ENCODE data around the gene HLA-DQB1.
"Not testable (repeated sequence)": the region's sequence is repeated elsewhere in the genome, so short reads cannot be mapped to it uniquely, and the experiment has no call there.

HLA-DQB1 gene

DNA sequence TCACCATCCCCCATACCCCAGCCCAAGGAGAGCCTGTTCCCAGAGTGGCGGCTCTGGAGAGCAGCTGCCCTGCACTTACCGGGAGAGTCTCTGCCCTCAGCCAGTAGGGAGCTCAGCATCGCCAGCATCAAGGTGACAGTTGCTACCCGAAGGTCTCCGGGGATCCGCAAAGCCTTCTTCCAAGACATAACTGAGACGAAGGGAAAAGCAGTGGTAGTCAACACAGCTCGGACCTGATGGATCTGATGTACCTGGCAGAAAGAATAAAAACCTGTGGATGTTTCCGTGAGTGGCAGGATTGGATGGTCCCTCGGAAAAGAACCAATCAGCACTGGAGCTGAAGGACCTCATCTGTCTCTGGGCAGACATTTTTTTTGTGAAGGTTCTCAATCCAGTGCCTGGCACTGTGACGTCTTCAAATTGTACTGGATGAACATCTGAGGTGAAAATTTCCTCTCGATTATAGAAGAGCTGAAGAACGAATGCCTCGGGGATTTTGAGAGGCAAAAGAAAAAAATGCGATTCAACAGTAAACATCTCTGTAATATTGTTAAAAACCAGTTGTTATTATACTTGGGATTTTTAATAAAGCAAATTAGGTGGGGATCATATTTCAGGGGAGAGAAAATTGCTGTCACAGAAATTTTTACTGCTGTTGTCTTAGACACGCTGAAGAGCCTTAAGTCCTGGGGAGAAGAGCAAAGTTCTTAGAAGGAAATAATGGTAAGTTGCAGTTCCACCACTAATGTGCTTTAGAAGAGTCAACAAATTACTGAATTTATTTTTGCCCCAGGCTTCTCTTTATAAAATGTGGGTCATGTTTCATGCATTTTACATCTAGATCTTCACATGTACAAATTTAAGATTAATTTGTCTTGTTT is at the start of gene HLA-DQB1:
TSS of gene HLA-DQB1 (minus strand) at position 238 of the 881 bp plus-strand sequence. CDS start at position 188, 50 bp downstream.
- TF ChIP-seq, protein P1, sequence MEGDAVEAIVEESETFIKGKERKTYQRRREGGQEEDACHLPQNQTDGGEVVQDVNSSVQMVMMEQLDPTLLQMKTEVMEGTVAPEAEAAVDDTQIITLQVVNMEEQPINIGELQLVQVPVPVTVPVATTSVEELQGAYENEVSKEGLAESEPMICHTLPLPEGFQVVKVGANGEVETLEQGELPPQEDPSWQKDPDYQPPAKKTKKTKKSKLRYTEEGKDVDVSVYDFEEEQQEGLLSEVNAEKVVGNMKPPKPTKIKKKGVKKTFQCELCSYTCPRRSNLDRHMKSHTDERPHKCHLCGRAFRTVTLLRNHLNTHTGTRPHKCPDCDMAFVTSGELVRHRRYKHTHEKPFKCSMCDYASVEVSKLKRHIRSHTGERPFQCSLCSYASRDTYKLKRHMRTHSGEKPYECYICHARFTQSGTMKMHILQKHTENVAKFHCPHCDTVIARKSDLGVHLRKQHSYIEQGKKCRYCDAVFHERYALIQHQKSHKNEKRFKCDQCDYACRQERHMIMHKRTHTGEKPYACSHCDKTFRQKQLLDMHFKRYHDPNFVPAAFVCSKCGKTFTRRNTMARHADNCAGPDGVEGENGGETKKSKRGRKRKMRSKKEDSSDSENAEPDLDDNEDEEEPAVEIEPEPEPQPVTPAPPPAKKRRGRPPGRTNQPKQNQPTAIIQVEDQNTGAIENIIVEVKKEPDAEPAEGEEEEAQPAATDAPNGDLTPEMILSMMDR (IDR thresholded peaks at IDR 0.05; ENCODE audit: borderline replicate concordance, control extremely low read depth, extremely low read depth, insufficient read depth, missing control alignments), result no peak
- in situ Hi-C loops (cut with MboI; ENCODE audit: low sequenced_read_pairs, unreplicated experiment), result no loop called here
- peak; percentile 72 for DNase-seq (ENCODE audit: low spot score)

DNA sequence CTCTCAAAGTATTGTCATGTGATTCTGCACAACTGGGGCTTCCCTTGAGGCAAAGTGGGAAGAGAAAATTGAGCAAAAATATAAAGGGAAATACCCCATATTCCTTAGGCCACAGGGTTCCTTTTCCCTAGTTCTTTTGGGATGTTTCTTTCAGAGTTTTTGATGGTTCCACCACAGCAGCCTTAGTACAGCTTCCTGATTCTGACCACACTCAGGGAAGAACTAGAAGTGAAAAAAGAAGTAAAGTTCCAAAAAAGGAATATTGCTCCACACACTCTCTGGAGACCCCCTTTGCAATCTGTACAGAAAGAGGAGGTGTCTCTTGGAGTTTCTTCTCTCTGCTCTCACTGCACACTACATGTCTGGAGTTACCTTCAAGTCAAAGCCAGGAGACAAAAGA is 46.8 kb upstream of the HLA-DQB1 start:
- DNase-seq (ENCODE audit: low spot score), result no peak
- in situ Hi-C loops (cut with MboI; ENCODE audit: low sequenced_read_pairs, unreplicated experiment), result loop anchor here (10.0 kb wide), 1 partner anchor 468 kb away; no protein-coding TSS in a partner anchor
- TF ChIP-seq, protein P1 (IDR thresholded peaks at IDR 0.05; ENCODE audit: borderline replicate concordance, control extremely low read depth, extremely low read depth, insufficient read depth, missing control alignments), result no peak

- in situ Hi-C loops (cut with MboI; ENCODE audit: low sequenced_read_pairs, unreplicated experiment), result loop anchor here (10.0 kb wide), 1 partner anchor 465 kb away; no protein-coding TSS in a partner anchor
- DNase-seq (ENCODE audit: low spot score), result no peak
- TF ChIP-seq, protein P1 (IDR thresholded peaks at IDR 0.05; ENCODE audit: borderline replicate concordance, control extremely low read depth, extremely low read depth, insufficient read depth, missing control alignments), result no peak
Observed at GRCh38 chr6:32709625-32710024, 43.2 kb upstream of the HLA-DQB1 start.

DNA sequence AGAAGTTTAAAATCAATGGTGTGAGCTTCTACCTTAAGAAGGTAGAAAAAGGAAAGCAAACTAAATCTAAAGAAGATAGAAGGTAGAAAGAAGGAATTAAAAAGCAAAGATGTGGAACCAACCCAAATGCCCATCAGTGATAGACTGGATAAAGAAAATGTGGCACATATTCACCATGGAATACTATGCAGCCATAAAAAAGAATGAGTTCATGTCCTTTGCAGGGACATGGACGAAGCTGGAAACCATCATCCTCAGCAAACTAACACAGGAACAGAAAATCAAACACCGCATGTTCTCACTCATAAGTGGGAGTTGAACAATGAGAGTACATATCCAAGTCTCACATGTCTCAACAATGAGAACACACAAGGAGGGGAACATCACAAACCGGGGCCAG is 38.7 kb upstream of the HLA-DQB1 start:
- in situ Hi-C loops (cut with MboI; ENCODE audit: low sequenced_read_pairs, unreplicated experiment); DNase-seq (ENCODE audit: low spot score): not testable (repeated sequence)

DNA sequence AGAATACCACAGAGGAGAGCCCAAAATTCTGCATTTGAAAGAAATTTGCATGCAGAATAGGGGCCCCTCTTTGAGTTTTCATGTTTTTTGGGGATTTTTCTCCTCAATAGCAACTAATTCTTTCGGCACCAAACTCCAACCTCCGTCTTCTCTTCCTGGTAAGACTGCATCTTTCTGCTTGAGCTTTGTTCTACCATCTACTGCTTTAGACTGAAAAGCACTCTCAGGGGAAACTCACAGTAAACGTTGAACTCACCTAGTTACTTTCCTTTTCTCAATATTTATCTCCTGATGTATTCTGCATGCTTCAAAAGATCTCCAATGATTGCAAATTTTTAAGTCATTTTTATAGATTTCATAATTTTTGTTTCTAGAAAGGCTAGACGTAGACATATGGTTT is 36.9 kb upstream of the HLA-DQB1 start:
- DNase-seq (ENCODE audit: low spot score), result no peak
- TF ChIP-seq, protein P1 (IDR thresholded peaks at IDR 0.05; ENCODE audit: borderline replicate concordance, control extremely low read depth, extremely low read depth, insufficient read depth, missing control alignments), result no peak
- in situ Hi-C loops (cut with MboI; ENCODE audit: low sequenced_read_pairs, unreplicated experiment), result no loop called here

GRCh38 chr6:32700391-32701040 is 34.1 kb upstream of the HLA-DQB1 start:
- TF ChIP-seq, protein P1 (IDR thresholded peaks at IDR 0.05; ENCODE audit: borderline replicate concordance, control extremely low read depth, extremely low read depth, insufficient read depth, missing control alignments), result peak; percentile 56
- in situ Hi-C loops (cut with MboI; ENCODE audit: low sequenced_read_pairs, unreplicated experiment), result no loop called here
- DNase-seq (ENCODE audit: low spot score), result peak; percentile 54

DNA sequence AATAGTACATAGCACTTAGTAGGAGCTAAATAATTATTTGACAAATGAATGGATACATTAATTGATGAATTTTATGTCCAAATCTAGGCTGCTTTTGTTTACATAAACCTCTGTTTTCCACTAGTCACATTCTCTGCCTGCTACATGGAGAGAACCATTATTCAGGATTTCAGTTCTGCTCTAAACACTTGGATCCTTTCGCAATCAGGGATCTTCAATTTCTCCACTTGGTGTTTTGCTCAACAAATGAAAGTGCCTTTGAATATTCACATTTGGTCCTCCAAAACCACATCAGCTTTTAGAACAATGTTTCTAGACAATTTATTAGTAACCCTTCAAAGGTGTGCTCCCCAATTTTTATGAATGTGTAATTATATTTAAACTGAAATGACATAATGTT is 30.6 kb upstream of the HLA-DQB1 start:
- in situ Hi-C loops (cut with MboI; ENCODE audit: low sequenced_read_pairs, unreplicated experiment), result loop anchor here (5.0 kb wide), 1 partner anchor 255 kb away; no protein-coding TSS in a partner anchor
- no peak for DNase-seq (ENCODE audit: low spot score)
- TF ChIP-seq, protein P1 (IDR thresholded peaks at IDR 0.05; ENCODE audit: borderline replicate concordance, control extremely low read depth, extremely low read depth, insufficient read depth, missing control alignments), result no peak

Data from GM13976 (cell line).